Astrocyte (in vitro differentiated cells and primary cell): Measurements from ENCODE around the gene GSS.

ENCODE experiments used
- CTCF ChIP-seq: IDR thresholded peaks from 2 replicates; pipeline ENCODE4 v1.5.1; 2011; ENCODE audit warnings: low read depth, mild to moderate bottlenecking, inconsistent platforms, low read length, moderate library complexity; ENCODE audit not compliant: insufficient read depth
- EZH2 ChIP-seq: IDR thresholded peaks from 2 replicates; pipeline ENCODE4 v1.6.1; 2012; ENCODE audit warnings: mild to moderate bottlenecking, low read length, inconsistent platforms; ENCODE audit not compliant: insufficient read depth

DNA sequence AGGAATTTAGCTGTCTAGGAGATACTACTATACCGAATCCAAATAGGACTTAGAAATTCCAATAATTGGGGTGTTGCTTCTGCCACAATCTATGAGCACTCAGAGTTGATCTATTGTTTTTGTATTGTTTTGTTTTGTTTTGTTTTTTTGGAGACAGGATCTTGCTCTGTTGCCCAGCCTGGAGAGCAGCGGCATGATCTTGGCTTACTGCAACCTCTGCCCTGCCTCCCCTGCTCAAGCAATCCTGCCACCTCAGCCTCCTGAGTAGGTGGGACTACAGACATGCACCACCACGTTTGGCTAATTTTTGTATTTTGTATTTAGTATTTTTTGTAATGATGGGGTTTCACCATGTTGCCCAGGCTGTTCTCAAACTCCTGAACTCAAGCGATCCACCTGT is 71.8 kb downstream of the GSS start:
- TF ChIP-seq CTCF (no peak), EZH2 (no peak)
